AG09309 (cell line): Measurements from ENCODE around the gene USP36.
"Not testable (repeated sequence)": the region's sequence is repeated elsewhere in the genome, so short reads cannot be mapped to it uniquely, and the experiment has no call there.

Experiments
- DNase-seq: peaks from one replicate; pipeline ENCODE4 v3.0.0-alpha.2; 2010; ENCODE audit warnings: low read depth
- H3K4me3 ChIP-seq: 2 replicates; pipeline ENCODE4 v1.5.1; 2011; ENCODE audit warnings: mild to moderate bottlenecking, low read depth, low read length, moderate library complexity; ENCODE audit not compliant: control insufficient read depth
- CTCF ChIP-seq: IDR thresholded peaks from 2 replicates; pipeline ENCODE4 v1.5.1; 2011; ENCODE audit warnings: mild to moderate bottlenecking, low read depth, low read length, inconsistent platforms; ENCODE audit not compliant: insufficient read depth, control insufficient read depth; ENCODE audit errors: missing control alignments

USP36 gene

GRCh38 chr17:78872486-78872885 lies 31.9 kb upstream of the USP36 start:
- TF ChIP-seq CTCF: no peak
- no peak for DNase-seq
- no peak overlapping the region for H3K4me3 ChIP-seq

DNA sequence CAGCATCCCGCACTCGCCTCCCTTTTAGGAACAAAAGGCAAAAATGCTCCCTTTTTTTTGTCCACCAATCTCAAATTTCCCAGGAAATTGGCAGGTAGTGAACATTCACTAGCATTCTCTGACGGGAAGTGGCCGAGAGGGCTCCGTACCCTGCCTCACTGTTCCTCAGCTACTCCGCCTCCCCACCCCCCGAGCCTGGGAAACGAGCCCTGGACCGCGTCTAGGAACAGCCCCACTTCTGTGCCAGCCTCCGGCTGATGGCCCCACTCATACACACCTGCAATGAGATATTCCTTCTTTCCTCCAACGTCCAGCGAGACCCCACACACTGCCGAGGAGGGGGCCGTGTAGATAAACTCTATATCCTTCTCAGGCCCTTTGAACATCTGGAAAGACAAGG lies 30.0 kb upstream of the USP36 start:
- DNase-seq: no peak
- H3K4me3 ChIP-seq: no peak overlapping the region
- no peak for TF ChIP-seq CTCF

DNA sequence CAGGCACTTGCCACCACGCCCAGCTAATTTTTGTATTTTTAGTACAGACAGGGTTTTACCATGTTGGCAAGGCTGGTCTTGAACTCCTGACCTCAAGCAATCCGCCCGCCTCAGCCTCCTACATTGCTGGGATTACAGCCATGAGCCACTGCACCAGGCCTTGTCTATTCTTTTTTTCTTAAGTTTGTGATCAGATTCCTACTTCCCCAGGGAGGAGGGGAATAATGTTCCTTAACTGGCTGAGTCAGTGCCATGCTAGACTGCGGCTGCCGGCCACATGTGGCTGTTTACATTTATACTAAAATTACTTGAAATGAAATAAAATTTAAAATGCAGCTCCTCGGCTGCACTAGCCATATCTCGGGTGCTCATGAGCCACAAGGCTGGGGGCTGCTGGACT lies 27.8 kb upstream of the USP36 start:
- TF ChIP-seq CTCF: no peak
- peak; percentile 64 for DNase-seq
- H3K4me3 ChIP-seq: no peak overlapping the region

DNA sequence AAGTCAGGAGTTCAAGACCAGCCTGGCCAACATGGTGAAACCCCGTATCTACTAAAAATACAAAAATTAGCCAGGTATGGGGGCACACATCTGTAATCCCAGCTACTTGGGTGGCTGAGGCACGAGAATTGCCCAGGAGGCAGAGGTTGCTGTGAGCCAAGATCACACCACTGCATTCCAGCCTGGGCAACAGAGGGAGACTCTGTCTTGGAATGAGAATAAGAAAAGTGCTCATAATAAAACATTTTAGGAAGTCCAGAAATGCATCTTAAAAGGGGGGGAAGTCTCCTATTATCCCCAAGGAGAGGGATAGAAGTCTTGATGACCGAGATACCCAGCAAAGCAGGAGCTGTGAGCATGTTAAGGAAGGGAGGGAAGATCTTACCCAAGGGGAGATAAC lies 26.4 kb upstream of the USP36 start:
- H3K4me3 ChIP-seq, DNase-seq: not testable (repeated sequence)

- no peak for DNase-seq
Measured at GRCh38 chr17:78865682-78866390, 25.2 kb upstream of the USP36 start.

DNA sequence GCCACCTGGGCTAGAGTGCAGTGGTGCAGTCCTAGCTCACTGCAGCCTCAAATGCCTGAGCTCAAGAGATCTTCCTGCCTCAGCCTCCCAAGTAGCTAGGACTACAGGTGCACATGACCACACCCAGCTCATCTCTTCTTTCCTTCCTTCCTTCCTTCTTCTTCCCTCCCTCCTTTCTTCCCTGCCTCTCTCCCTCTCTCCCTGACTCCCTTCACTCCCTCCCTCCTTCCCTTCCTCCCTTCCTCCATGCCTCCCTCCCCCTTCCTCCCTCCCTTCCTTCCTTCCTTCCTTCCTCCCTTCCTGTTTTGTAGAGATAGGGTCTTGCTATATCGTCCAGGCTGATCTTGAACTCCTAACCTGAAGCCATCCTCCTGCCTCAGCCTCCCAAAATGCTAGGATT lies 23.5 kb upstream of the USP36 start:
- H3K4me3 ChIP-seq: no peak overlapping the region
- no peak for TF ChIP-seq CTCF
- no peak for DNase-seq

More at GRCh38 chr17:78865682-78866390, 25.2 kb upstream of the USP36 start:
- H3K4me3 ChIP-seq: no peak overlapping the region
- TF ChIP-seq CTCF: peak; percentile 88

DNA sequence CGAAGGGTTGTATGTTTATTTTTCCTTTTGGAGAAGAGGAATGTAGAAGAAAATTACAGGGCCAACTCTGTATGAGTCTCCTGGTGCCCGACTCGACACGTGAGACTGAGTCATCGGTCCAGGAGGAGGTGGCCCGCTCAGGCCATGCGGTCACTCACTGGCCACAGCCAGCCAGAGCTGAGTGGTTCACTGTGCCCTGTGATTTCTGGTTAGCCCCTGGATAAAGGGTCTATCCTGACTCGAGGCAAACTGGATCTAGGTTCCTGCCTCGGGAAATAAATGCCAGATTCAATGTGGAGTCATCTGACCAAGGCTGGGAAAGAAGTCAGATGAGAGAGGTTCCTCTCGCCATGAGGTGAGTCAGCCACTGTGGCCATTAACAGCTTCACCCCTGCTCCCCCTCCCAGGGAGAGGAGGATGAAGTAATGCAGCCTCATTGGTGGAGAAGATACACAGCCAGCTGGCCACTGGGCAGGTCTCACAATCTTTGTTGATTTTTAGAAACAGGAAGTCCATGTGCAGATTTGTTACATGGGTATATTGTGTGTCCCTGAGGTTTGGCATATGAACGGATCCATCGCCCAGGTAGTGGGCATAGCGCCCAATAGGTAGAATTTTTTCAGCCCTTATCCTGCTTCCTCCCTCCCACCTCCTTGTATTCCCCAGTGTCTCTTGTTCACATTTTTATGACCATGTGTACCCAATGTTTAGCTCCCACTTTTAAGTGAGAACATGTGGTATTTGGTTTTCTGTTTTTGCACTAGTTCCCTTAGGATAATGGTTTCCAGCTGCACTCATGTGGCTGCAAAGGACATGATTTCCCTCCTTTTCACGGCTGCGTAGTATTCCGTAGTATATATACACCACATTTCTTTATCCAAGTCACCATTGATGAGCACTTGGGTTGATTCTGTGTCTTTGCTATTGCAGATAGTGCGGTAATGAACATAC lies 21.7 kb upstream of the USP36 start:
- no peak overlapping the region for H3K4me3 ChIP-seq
- no peak for TF ChIP-seq CTCF
- peak; percentile 87 for DNase-seq
